ENCODE data around the gene CPNE4. TPM values are rescaled to one million over a fixed set of nuclear protein-coding genes. Genes with fewer than 3 reads are reported as not detected.

CPNE4 gene
- total RNA-seq, 1 experiment from 2014 or later: not detected

GRCh38 chr3:131716943-131717342 is 317.9 kb downstream of the CPNE4 start:
- H3K9me3 ChIP-seq (ENCODE audit: low read length): no peaks in the 10 kb centered on the region
- ATAC-seq: no peak
- POLR2A ChIA-PET (ENCODE audit: unreplicated experiment): no interaction called here
- no peak overlapping the region for H3K4me2 ChIP-seq (ENCODE audit: low read length)
- CTCF ChIA-PET: no interaction called here
- no peak overlapping the region for H3K4me3 ChIP-seq (ENCODE audit: low read length)
- intact Hi-C loops (cut with micrococcal nuclease): no loop called here
- no peaks in the 10 kb centered on the region for H3K27me3 ChIP-seq (ENCODE audit: low read length)
- DNase-seq: no peak
- no peaks in the 10 kb centered on the region for H3K79me2 ChIP-seq (ENCODE audit: low read length)
- H3K9ac ChIP-seq (ENCODE audit: low read length): no peak overlapping the region
- no TSS peak for BruUV-seq (replicated peaks)
- H2AFZ ChIP-seq (ENCODE audit: low read length): no peak overlapping the region
- H3F3A ChIP-seq (ENCODE audit: low read length, unreplicated experiment): no peaks in the 10 kb centered on the region
- no peaks in the 10 kb centered on the region for H3K36me3 ChIP-seq (ENCODE audit: low read depth, low read length)
- H4K20me1 ChIP-seq (ENCODE audit: low read length): no peaks in the 10 kb centered on the region
- no peaks in the 10 kb centered on the region for H3K9me2 ChIP-seq (replicated peaks; ENCODE audit: low read length)
- H3K27ac ChIP-seq (ENCODE audit: low read length): no peak overlapping the region
- H3K4me1 ChIP-seq (ENCODE audit: insufficient read depth, low read length): peaks cover 15% of the 10 kb centered on the region
- TF ChIP-seq EZH2phosphoT487 (IDR thresholded peaks at IDR 0.05; ENCODE audit: borderline replicate concordance, low read length) (no peak), CTCF (conservative IDR thresholded peaks at IDR 0.05; ENCODE audit: low read depth, low read length) (no peak), EZH2 (IDR thresholded peaks at IDR 0.05; ENCODE audit: low read length, unreplicated experiment) (no peak)

DNA sequence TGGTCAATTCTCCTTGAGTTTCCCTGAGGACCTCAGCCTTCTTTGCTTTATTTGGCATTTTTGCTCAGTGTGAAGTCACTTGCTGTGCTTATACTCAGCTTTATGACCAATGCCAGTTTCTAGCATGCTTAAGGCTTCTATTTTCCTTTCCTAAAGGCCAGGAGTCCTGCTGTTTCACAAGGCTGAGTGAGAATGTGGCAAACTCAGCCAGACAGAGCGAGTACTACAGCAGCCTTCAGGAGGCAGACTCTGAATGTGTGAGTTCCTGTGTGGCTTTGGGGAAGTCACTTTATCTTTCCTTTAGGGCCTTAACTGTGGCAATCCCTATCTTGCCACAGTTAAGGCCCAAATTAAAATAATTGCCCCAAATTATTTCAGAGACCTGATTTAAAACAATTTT is 318.8 kb downstream of the CPNE4 start:
- no peak for ATAC-seq

More for the DNA sequence above, 318.8 kb downstream of the CPNE4 start:
- H3K79me2 ChIP-seq (ENCODE audit: low read length): no peaks in the 10 kb centered on the region
- H2AFZ ChIP-seq (ENCODE audit: low read length): no peak overlapping the region
- no peak overlapping the region for H3K4me2 ChIP-seq (ENCODE audit: low read length)
- no peak for DNase-seq
- peaks cover 22% of the 10 kb centered on the region for H3K4me1 ChIP-seq (ENCODE audit: insufficient read depth, low read length)
- no peaks in the 10 kb centered on the region for H3K9me3 ChIP-seq (ENCODE audit: low read length)
- no TSS peak for BruUV-seq (replicated peaks)
- ChIA-PET CTCF (no interaction called here), POLR2A (ENCODE audit: unreplicated experiment) (no interaction called here)
- no peaks in the 10 kb centered on the region for H4K20me1 ChIP-seq (ENCODE audit: low read length)
- H3K27ac ChIP-seq (ENCODE audit: low read length): no peak overlapping the region
- no peaks in the 10 kb centered on the region for H3K27me3 ChIP-seq (ENCODE audit: low read length)
- TF ChIP-seq CTCF (conservative IDR thresholded peaks at IDR 0.05; ENCODE audit: low read depth, low read length): no peak
- H3K36me3 ChIP-seq (ENCODE audit: low read depth, low read length): no peaks in the 10 kb centered on the region
- no peak overlapping the region for H3K9ac ChIP-seq (ENCODE audit: low read length)
- no peaks in the 10 kb centered on the region for H3F3A ChIP-seq (ENCODE audit: low read length, unreplicated experiment)
- H3K9me2 ChIP-seq (replicated peaks; ENCODE audit: low read length): no peaks in the 10 kb centered on the region
- intact Hi-C loops (cut with micrococcal nuclease): no loop called here
- H3K4me3 ChIP-seq (ENCODE audit: low read length): no peak overlapping the region
